Muscle layer of duodenum (tissue), 2 donors: ENCODE data around the gene VAV2.

Experiments
- H3K27ac ChIP-seq: one replicate; pipeline ENCODE4 v1.7.0; 2013; ENCODE audit warnings: mild to moderate bottlenecking, low read length
- H3K27me3 ChIP-seq: one replicate; pipeline ENCODE4 v1.7.0; 2013; ENCODE audit warnings: low read depth, mild to moderate bottlenecking, control low read depth, low read length
- H3K36me3 ChIP-seq, 2 donors: one replicate each; pipeline ENCODE4 v1.7.0; 2013; ENCODE audit warnings: low read length in 2 of 2, control low read depth in 1 of 2, mild to moderate bottlenecking in 1 of 2; ENCODE audit not compliant: insufficient read depth in 2 of 2, control insufficient read depth in 1 of 2
- H3K4me1 ChIP-seq, 2 donors: one replicate each; pipeline ENCODE4 v1.7.0; 2013; ENCODE audit warnings: low read length in 2 of 2, mild to moderate bottlenecking in 2 of 2, control low read depth in 1 of 2, moderate library complexity in 1 of 2; ENCODE audit not compliant: insufficient read depth in 2 of 2, control insufficient read depth in 1 of 2
- H3K4me3 ChIP-seq, 2 donors: one replicate each; pipeline ENCODE4 v1.7.0; 2013; ENCODE audit warnings: low read length in 2 of 2, low read depth in 1 of 2, mild to moderate bottlenecking in 1 of 2
- H3K9me3 ChIP-seq, 2 donors: one replicate each; pipeline ENCODE4 v1.7.0; 2013; ENCODE audit warnings: low read length in 2 of 2, control low read depth in 1 of 2, mild to moderate bottlenecking in 1 of 2; ENCODE audit not compliant: control insufficient read depth in 1 of 2
- donor health status: healthy.

VAV2 gene

DNA sequence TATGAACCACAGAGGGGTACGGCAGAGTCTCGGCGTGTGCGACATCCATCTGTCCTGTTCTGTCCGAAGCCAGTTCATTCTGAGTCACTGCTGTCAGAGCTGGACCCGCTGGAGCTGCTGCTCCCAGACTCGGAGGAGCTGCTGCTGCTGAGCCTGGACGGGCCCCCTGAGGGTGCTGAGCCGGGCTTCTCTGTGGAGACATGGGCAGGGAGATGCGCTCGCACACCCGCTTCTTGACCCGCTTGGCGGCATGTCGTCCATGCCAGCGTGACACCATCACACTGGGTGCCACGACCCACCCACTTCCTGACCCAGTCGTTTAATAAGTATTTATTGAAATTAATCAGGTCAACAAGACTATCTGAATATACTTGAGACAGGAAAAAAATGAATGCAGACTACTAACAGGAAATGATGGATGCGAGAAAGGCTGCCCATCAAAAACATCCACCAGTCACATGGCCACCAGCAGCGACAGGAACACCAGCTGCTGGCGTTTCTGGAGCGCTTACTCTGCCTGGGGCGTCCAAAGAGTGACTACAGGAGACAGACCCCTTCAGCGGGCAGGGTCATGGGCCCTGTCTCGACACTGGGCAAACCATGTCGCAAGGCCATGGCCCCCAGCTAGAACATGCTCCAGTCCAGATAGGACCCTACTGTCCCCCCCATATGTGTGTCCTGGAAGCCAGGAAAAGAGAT, 41.5 kb upstream of the VAV2 start:
- Histone ChIP-seq H3K27ac (no peak overlapping the region), H3K4me3 (no peak overlapping the region), H3K4me1 (no peaks in the 10 kb centered on the region), H3K36me3 (peaks cover 39 to 83% of the 10 kb centered on the region in 2 donors), H3K9me3 (no peaks in the 10 kb centered on the region), H3K27me3 (no peaks in the 10 kb centered on the region)

DNA sequence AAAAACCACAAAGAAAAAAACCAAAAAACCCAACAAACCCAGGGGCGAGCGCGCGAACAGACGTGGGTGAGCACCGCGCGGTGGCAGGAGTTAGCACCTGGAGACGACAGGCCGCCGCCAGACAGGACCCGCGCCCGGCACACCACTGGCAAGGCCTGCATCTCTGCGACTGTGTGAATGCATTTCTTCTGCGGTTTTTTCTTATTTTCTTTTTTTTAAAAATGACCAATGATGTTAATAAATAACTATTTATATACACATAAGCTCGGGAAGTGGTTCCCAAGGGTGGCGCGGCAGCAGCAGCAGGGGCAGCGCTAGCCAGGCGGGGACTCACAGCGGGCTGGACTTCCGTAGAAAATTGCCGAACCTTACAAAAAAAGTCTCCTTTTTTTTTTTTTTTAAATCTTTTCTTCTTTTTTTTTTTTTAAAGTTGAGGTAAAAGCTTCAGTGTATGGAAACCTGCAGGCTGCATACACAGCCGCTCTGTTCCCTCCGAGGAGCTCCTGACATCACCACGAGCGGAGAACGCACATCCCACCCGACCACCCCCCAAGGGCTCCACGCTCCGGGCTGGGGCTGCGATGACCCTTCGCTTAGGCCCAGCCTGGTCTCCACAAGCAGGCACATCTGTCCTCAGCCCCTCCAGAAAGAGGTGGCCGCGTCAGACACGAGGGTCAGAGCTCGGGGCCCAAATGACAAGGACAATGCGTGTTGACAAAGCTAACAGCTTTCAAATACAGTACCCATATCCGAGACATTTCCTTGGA, 40.5 kb upstream of the VAV2 start:
- Histone ChIP-seq H3K9me3 (no peaks in the 10 kb centered on the region), H3K27ac (no peak overlapping the region), H3K4me1 (no peaks in the 10 kb centered on the region), H3K4me3 (no peak overlapping the region), H3K27me3 (no peaks in the 10 kb centered on the region), H3K36me3 (peaks cover 39 to 75% of the 10 kb centered on the region in 2 donors)

DNA sequence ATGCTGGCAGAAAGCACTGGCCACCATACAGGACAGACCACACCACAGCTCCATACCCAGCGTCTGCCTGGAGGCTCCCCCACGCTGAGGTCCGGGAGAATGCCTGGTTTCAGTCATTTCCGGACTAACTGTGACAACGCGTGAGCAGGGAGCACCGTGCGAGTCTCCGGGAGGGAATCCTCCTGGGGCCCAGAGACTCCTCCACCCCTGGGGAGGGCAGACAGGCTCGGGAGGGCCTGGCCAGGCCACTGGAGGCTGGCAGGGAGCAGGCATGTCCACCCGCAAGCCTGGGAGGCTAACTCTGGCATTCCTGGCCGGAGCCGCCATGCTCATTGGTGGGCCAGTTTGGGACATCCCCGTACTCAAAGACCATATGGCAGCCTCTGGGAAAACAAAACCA, 39.7 kb upstream of the VAV2 start:
- H3K4me1 ChIP-seq, result no peaks in the 10 kb centered on the region
- peaks cover 39 to 71% of the 10 kb centered on the region in 2 donors for H3K36me3 ChIP-seq
- no peaks in the 10 kb centered on the region for H3K27me3 ChIP-seq
- no peak overlapping the region for H3K27ac ChIP-seq
- H3K4me3 ChIP-seq, result no peak overlapping the region
- no peaks in the 10 kb centered on the region for H3K9me3 ChIP-seq

DNA sequence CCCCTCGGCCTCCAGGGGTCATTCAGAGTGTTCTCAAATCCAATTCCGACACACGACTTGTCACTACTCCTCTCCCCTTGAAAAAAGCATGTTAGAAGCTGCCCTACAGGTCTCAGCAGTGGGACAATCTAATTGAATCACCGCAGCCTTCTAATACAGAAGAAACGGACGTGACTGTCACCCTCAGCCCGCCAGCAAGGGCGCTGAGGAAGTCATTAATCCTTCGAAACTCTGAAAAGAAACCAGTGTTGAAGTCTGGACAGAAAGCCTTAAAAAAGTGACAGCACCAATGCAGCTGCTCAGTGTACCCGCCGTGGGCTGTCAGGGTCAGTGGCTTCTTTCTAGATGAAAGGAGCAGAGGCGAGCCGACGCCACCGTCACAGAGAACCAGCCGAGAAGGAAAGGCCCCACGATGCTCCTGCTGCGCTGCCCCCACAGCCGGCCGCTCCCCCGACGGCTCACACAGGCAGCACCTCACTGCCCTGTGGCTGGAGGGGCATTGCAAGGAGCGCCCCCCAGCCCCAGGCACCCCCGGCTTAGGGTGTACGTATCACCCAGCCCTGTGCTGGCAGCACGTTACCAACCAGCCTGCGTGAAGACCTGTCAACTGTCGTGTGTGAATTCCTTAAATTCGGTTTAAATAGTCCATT, 38.8 kb upstream of the VAV2 start:
- Histone ChIP-seq H3K4me3 (no peak overlapping the region), H3K27me3 (no peaks in the 10 kb centered on the region), H3K27ac (no peak overlapping the region), H3K36me3 (peaks cover 34 to 62% of the 10 kb centered on the region in 2 donors), H3K4me1 (peaks cover 0 to 8% of the 10 kb centered on the region in 2 donors), H3K9me3 (no peaks in the 10 kb centered on the region)

DNA sequence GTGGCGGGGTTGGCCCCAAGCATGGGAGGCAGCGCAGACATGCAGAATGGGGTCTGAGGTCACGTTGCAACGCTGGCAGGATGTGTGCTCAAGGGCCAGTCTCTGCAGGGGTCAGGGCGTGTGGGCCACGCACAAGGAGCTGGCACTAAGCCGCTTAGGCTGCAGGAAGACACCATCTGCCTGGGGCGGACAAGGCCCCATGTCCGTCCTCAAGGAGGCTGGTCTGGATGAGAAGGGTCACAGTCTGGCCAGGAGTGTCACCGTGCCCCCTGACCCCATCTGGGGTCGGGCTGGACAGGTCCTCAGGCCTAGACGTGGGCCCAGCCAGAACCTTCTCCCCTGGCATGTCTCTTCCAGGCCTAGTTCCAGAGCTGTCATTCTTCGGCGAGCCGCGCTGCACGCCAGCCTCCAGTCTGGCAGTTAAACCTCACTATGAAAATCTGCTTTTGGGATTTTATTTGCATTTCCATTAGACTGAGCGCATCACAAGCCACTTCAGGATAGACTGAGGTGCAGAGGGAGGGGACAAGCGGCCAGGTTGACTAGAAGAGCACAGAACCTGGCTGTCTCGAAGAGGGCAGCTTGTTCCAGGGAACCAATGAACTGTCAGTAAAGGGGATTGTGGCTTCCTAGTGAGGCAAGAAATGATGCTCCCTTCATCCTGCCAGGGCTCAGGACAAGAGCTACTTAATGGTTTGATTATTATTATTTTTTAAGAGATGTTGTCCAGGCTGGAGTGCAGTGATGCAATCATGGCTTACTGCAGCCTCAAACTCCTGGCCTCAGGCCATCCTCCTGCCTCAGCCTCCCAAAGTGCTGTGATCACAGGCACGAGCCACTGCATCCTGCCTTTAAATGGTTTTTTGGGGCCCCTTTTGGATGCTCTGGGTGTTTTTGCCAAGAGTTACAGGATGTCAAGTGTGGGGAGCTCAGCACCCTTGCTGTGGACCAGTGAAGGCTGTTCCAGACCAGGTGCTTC, 37.4 kb upstream of the VAV2 start:
- H3K4me1 ChIP-seq, result peaks cover 0 to 11% of the 10 kb centered on the region in 2 donors
- no peaks in the 10 kb centered on the region for H3K27me3 ChIP-seq
- H3K4me3 ChIP-seq, result no peak overlapping the region
- no peak overlapping the region for H3K27ac ChIP-seq
- H3K9me3 ChIP-seq, result no peaks in the 10 kb centered on the region
- peaks cover 20 to 48% of the 10 kb centered on the region in 2 donors for H3K36me3 ChIP-seq

DNA sequence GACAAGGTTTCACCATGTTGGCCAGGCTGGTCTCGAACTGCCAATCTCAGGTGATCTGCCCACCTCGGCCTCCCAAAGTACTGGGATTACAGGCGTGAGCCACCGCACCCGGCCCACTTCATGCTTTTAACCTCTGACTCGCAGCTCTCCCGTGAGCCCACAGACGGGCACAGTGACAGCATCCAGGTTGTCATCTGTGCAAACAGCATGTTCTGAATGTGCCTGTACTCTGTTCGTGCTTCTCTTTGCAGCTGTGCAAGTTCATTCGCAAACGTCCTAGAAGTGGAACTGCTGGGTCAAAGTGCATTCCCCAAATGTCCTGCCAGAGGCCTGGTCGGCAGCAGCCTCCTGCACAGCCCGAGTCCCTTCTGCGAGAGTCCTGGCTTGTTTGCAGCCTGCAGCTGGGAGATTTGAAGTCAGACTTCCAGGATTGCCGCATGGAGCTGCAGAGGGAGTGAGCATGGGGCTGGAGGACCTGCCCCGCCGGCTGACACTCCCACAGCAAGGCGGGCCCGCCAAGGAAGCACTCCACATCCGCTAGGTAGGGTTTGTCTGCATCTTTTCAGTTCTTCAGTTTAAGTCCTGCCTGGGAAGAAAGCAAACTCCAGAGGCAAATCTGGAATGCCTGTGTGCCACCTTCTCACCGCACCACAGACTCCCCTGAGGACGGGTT, 36.6 kb upstream of the VAV2 start:
- H3K4me3 ChIP-seq, result no peak overlapping the region
- no peak overlapping the region for H3K27ac ChIP-seq
- H3K27me3 ChIP-seq, result no peaks in the 10 kb centered on the region
- peaks cover 12 to 40% of the 10 kb centered on the region in 2 donors for H3K36me3 ChIP-seq
- H3K4me1 ChIP-seq, result peaks cover 0 to 14% of the 10 kb centered on the region in 2 donors
- no peaks in the 10 kb centered on the region for H3K9me3 ChIP-seq

DNA sequence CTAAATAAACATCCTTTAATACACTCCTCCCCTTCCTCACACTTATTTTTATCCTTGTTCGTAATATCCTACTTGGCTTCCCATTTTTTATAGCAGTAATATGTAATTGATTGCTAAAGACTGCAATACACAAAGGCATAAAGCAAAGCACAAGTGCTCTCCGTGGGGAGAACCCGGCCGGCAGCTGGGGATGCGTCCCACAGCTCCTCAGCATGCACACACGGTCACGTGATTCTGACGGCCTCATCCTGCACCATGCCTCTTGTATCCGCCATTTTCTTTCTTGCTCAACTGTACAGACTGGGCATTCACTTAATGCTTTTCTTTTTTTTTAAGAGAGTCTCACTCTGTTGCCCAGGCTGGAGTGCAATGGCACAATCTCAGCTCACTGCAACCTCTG, 36.0 kb upstream of the VAV2 start:
- Histone ChIP-seq H3K4me1 (peaks cover 0 to 14% of the 10 kb centered on the region in 2 donors), H3K36me3 (peaks cover 7 to 34% of the 10 kb centered on the region in 2 donors), H3K27me3 (no peaks in the 10 kb centered on the region), H3K9me3 (no peaks in the 10 kb centered on the region), H3K27ac (no peak overlapping the region), H3K4me3 (no peak overlapping the region)

DNA sequence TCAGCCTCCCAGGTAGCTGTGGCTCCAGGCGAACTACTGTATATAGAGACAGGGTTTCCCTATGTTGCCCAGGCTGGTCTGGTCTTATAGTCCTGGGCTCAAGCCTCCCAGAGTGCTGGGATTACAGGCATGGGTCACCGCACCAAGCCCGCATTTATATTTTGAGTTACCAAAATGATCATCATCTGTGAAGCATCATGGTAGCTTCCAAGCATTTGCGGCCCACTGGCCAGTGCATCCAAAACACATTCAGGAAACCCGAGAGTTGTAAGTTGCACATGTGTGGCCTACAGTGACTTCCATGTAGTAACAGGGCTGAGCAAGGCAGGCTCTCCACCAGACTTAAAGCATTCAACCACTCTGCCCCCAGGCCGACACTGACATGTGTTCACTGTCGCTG, 35.4 kb upstream of the VAV2 start:
- Histone ChIP-seq H3K27ac (no peak overlapping the region), H3K36me3 (peaks cover 4 to 29% of the 10 kb centered on the region in 2 donors), H3K4me1 (peaks cover 0 to 14% of the 10 kb centered on the region in 2 donors), H3K9me3 (no peaks in the 10 kb centered on the region), H3K4me3 (no peak overlapping the region), H3K27me3 (no peaks in the 10 kb centered on the region)

DNA sequence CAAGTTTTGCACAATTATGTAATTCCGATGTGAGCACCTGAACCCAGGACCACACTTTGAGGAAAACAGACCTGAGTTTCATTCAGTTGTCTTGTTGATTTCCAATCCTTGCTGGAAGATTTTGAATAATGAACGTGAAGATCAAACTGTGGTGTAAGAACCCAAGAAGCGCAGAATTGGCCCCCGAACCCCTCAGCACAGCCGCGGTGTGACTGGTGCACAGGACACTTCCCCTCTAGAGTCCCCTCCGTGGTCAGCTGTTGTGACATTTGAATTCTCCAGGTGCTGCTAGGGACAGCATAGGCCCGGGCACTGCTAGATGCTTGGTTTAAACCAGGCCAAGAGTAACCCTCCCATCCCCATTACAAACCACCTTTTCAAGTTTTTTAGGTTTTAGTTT, 34.9 kb upstream of the VAV2 start:
- Histone ChIP-seq H3K27ac (no peak overlapping the region), H3K36me3 (peaks cover 4 to 25% of the 10 kb centered on the region in 2 donors), H3K4me3 (no peak overlapping the region), H3K27me3 (no peaks in the 10 kb centered on the region), H3K4me1 (peaks cover 0 to 14% of the 10 kb centered on the region in 2 donors), H3K9me3 (no peaks in the 10 kb centered on the region)

DNA sequence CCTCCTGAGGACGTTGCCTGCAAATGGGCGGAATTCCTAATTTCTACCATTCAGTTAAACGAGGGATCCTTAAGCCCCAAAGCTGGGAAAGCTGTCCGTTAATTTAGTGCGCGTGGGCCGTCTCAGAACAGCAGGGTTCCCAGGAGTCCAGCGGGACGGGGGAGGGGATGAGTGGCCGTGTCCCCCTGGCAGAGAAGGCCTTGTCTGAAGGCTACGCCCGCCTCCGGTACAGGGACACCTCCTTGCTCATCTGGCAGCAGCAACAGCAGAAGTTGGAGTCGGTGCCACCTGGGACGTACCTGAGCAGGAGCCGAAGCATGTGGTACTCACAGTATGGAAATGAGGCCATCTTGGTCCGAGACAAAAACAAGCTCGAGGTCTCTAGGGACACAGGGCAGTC, 34.5 kb upstream of the VAV2 start:
- H3K27ac ChIP-seq, result no peak overlapping the region
- H3K9me3 ChIP-seq, result no peaks in the 10 kb centered on the region
- H3K4me3 ChIP-seq, result peak overlapping the region in 1 of 2 donors; percentile 72
- no peaks in the 10 kb centered on the region for H3K27me3 ChIP-seq
- H3K4me1 ChIP-seq, result peaks cover 0 to 14% of the 10 kb centered on the region in 2 donors
- H3K36me3 ChIP-seq, result peaks cover 4 to 21% of the 10 kb centered on the region in 2 donors
